Epidermal melanocyte (primary cell): ENCODE results near the gene SH3D19.
"Not testable (repeated sequence)": the region's sequence is repeated elsewhere in the genome, so short reads cannot be mapped to it uniquely, and the experiment has no call there.

Source experiments
- DNase-seq: peaks from one replicate; pipeline ENCODE4 v3.0.0; 2011; ENCODE audit warnings: low spot score; ENCODE audit not compliant: insufficient read length

Gene SH3D19

DNA sequence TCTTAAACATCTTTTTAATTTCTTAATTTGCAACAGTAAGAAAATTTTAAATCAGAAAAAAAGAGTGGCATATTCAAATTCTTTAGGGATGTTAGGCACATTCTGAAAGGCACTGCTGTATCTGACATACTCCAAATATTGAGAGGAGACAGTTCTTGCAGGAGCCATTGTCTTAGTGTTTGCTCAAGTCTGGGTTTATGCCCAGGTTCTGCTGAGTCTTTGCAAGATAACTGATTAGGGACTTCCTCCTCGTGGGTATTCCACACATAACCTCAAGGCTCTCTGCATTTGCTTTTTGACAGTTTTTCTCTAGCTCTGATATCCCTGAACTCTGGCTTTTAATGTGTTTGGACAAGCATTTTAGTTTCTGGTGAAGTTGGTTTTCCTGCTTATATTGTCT lies 173.4 kb downstream of the SH3D19 start:
- DNase-seq = no peak

DNA sequence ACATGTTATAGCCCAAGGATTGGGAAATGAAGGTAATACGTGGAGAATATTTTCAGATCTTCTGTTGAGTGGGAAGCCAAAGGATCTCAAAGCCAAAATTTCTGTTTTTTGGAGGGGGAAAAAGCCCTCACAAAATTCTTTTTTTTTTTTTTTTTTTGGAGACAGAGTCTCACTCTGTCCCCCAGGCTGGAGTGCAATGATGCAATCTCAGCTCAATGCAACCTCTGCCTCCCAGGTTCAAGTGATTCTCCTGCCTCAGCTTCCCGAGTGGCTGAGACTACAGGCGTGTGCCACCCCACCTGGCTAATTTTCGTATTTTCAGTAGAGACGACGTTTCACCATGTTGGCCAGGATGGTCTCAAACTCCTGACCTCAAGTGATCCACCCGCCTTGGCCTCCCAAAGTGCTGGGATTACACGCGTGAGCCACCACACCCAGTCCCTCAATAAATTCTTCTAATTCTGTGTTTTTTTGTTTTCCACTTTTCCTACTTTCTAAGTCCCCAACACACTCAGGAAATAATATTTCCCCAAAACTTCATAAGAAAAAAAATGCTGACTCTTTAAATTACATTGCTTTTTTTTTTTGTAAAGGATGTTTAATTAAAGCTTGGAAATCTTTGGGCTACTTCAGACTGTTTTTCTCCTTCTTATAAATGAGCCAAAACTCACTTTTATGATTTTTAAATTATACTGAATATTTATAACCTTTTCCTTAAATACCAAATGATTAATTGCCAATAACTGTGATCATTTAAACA lies 174.4 kb downstream of the SH3D19 start:
- no peak for DNase-seq

DNA sequence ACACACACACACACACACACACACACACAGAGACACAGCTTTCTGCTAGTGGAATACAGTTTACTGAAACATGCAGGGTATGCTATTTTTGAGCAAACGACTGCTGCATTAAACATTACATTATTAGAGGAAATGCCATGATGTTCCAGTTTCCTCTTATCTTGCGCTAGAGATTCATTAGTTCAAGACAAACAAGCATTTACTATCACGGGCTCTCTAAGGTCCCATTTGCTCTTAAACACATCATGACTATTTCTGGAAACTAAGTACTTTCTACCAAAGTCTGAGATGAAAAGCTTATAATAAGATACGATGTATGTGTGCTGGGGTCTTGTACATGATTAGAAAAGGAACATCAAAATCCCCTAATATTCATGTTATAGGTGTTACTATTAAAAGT lies 177.1 kb downstream of the SH3D19 start:
- no peak for DNase-seq

DNA sequence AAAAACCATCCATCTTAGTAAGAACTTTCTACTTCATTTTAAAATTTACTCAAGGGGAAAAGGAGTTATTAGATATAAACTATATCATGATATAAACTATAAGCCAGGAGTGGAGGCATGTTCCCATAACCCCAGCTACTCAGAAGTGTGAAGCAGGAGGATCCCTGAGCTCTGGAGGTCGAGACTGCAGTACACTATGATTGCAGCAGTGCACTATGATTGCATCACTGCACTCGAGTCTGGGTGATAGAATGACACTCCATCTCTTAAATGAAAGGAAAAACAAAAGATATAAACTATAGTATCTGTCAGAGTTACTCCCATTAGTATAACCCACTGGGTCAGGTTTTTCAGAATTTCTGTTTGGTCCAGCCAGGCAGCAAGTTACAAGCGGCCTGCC lies 178.4 kb downstream of the SH3D19 start:
- DNase-seq = no peak

DNA sequence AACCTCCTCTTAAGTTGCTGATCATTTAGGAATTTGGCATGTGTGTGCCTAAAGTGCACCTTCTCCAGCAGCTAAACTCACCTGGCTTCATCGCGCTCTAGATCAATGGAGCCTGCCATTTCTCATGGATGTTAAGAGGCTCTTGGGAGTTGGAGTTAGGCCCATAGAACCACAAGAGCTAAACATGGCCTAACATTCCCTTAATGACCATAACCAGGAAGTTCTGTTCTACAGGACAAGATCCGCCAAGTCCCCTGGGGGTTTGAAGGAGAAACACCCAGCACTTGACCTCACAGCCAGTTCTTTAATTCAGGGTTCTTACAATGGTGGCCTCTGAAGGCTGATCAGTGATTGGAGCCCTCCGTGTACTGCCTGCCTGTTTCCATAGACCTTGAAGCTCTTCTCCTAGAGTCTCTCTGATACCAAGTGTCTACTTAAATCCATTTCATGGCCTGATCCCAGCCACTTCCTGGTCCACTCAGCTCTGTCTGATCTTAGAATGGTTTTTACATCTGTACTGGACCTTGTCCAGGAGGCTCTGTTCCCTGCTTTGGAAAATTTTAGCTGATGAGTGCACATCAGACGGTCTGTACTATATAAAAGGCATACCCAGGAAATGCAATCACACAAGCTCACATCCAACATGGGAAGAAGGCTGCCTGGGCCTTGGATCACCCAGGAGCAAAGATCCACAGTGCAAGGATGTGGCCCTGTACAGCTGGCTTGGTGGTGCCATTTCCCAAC lies 180.9 kb downstream of the SH3D19 start:
- DNase-seq = no peak

DNA sequence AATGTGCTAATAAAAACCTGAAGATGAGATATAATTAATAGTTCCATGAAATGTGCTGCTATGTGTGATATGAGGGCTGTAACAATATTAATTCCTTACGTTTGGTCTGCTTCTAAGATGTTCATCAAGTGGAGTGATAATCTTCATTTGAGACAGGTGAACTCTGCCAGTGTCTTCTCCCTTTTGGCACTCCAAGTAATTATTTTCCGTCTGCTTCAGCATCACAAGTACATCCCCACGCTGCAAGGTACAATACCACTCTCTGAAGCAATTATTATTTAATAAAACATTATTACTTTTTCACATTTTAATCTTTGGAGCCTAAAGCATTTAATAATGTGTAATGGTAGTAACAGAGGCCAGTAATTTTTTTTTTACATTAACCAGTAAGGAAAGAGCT lies 181.6 kb downstream of the SH3D19 start:
- no peak for DNase-seq

DNA sequence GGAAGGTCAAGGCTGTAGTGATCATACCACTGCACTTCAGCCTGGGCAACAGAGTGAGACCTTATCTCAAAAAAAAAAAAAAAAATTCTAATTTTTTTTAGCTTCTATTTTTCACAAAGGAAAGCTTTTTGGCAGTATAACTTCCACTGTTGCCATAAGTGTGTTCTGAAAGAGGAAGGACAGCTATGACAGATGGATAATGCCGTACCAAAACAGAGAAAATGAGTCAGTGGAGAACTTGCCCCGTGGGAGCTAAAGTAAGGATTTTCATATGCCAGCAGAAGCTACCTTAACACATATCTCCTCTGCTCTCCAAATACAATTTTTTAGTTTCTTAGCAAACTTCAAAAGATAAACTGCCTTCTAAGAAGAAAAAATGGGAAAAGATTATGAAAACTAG lies 182.2 kb downstream of the SH3D19 start:
- no peak for DNase-seq

DNA sequence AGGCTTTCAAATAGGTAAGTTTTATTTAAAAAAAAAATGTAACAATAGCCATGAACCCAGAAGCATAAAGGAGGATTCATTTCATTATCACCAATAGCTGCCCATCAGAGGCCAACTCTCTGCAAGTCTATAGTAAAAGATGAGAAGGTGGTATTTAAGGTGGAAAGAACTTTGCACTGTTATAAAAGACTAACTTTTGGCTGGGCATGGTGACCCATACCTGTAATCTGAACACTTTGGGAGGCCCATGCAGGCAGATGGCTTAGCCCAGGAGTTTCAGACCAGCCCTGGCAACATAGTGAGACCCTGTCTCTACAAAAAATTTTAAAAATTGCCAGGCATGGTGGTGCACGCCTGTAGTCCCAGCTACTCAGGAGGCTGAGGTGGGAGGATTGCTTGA lies 182.6 kb downstream of the SH3D19 start:
- DNase-seq = no peak

DNA sequence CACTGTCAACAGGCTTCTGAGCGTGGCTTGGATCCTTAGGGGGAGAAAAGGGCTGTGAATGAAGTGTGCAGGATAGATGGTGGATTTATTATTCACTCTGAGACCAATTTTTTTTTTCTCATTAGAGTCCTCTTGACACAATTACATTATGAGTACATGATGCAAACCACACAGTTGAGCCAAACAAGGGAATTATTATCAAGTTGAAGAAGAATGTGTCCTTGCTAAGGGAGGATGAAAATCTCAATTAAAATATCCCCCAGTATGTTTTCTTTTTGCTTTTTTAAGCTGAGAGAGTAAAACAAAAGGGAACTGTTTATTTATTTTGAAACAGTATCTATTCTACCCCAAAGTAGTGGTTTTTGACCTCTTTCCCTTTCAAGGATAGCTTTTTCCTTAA lies 185.6 kb downstream of the SH3D19 start:
- no peak for DNase-seq

DNA sequence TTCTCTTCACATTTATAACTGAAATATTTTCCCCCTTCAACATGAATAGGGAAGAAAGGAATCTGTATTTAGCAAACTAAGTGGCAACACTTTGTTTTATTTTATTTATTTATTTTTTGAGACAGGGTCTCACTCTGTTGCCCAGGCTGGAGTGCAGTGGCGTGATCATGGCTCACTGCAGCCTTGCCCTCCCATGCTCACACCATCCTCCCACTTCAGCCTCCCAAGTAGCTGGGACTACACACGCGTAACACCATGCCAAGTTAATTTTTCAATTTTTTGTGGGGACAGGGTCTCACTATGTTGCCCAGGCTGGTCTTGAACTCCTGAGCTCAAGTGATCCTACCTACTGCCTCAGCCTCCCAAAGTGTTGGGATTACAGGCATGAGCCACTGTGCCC lies 189.4 kb downstream of the SH3D19 start:
- not testable (repeated sequence) for DNase-seq

DNA sequence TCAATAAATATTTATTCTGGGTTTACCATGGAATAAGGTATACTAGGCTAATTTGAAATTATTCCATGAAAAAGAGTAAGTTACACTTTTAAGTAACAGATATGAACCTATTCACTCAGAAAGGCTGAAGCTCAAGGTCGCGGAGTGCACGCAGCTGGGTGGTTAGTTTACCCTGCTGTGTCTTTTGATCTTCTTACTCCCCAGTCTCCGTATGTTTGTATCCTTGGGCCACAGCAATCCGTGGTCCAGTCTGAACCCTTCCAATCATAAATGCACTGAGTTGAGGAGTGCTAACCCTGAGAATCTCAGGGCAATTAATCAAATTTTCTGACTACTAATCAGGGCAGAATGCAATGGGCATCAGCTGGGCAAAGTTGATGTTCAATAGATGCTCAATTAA lies 192.1 kb downstream of the SH3D19 start:
- no peak for DNase-seq

DNA sequence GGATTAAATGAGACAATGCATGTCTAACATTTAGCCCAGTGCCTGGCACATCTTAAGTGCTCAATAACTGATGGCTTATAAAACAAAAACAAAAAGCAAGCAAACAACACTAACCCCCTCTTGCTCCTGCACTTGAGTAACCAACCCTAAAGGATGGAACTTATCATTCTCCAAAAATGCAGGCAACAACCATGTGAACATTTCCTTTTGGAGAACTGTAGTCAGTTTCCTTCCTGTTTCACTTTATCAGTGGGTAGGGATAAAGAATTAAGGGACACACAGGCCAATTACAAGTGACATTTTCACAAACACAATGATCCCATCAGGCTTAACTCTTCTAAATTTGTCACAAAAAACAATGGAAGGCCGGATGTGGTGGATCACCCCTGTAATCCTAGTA lies 195.6 kb downstream of the SH3D19 start:
- DNase-seq = no peak

DNA sequence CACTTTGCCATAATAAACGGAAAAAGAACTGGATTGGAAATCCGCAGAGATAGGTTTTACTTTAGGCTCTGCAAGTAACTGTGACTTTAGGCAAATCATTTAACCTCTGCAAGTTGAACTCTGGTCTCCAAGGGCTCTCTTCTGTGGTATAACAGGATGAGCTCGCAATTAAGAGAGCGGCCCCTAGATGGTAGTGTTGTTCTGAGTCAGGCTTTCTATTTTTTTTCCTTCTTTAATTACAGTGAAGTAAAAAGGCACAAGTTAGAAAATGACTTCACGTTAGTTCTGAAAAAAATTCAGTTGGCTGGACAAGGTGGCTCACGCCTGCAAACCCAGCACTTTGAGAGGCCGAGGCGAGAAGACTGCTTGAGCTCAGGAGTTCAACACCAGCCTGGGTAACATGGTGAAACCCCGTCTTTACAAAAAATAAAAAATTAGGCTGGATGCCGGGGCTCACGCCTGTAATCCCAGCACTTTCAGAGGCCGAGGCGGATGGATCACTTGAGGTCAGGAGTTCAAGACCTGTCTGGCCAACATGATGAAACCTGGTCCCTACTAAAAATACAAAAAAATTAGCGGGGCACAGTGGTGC lies 207.9 kb downstream of the SH3D19 start:
- DNase-seq = peak; percentile 55

DNA sequence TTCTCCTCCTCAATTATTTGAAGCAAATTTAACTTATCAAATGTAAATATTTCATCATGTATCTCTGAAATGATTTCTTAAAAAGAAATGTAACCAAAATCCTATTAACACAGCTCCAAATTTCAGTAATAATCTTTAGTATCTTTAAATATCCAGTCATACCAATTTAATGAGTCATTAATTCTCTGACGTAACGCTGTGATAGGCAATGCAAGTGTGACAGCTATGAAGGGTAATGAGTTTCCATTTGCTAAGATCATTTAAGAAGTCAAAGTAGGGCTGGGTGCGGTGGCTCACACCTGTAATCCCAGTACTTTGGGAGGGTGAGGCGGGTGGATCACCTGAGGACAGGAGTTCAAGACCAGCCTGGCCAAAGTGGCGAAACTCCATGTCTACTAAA lies 210.4 kb downstream of the SH3D19 start:
- DNase-seq = no peak

DNA sequence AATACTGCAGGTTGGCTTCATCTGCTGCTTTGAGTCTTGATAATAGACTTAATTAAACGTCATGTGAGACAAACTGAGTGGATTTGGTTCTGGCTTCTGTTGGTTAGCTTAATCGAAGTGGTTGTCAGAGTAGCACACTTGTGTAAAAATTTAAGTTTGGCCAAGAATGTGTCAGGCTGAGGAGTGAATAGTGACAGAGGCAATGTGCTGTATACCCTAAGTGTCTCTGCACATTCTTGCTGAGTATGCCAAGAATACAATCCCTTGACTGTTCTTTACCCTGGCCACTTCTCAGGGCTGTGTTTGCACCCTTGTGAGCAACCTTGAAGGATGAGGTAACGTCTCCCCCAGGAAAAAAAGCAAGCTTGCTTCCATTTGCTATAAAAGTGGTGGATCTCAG lies 211.1 kb downstream of the SH3D19 start:
- DNase-seq = no peak

DNA sequence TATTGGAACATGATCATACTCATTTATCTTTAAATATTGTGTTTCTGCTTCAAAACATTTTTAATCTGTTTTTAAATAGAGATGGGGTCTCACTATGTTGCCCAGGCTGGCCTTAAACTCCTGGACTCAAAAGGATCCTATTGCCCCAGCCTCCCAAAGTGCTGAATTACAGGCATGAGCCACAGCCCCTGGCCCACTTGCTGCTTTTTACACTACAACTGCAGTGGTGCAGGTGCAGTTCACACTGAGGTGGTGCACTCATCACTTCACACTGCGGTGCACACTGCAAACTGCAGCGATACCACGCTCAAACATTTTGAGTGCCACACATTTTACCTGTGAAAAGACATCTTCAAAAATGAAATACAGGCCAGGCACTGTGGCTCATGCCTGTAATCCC lies 215.2 kb downstream of the SH3D19 start:
- no peak for DNase-seq

DNA sequence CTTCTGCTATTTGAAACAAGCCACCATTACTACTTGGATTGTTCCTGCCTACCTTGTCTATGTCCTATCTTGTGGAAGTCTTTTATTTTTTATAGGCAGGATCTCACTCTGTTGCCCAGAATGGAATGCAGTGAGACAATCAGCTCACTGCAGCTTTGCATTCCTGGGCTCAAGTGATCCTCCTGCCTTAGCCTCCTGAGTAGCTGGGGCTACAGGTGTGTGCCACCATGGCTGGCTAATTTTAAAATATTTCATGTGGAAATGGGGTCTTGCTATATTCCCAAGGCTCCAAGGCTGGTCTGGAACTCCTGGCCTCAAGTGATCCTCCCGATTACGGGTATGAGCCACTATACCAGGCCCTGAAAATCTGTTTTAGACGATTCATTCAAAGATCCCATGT lies 218.3 kb downstream of the SH3D19 start:
- no peak for DNase-seq

DNA sequence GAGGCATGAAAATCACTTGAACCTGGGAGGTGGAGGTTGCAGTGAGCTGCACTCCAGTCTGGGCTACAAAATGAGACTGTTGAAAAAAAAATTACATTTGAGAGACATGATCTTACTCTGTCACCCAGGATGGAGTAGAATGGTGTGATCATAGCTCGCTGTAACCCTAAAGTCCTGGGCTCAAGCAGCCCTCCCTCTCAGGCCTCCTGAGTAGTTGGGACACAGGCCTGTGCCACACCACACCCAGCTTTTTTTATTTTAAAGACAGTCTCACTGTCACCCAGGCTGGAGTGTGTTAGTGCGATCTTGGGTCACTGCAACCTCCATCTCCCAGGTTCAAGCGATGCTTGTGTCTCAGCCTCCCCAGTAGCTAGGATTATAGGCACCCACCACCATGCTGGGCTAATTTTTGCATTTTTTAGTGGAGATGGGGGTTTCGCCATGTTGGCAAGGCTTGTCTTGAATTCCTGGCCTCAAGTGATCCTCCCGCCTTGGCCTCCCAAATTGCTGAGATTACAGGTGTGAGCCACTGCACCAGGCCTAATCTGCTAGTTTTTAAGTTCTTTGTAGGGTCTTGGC lies 219.9 kb downstream of the SH3D19 start:
- no peak for DNase-seq

DNA sequence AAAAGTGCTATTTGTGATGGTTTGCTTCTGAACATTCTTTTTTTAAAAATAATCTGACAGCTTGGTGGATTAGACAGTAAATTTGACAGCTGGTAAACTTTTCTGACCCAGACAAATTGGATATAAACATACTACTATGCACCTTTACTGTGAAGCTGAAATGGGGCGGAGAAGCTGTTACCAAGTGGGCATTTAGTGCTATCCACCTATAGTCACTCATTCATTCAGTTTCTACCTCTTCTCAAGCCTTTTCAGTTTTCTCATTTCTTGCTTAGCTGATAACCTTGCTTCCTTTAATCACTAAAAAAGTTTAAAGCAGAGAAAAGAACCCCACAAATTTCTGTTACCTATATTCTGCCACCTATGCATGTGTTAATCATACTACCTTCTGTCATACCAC lies 220.8 kb downstream of the SH3D19 start:
- DNase-seq = no peak

DNA sequence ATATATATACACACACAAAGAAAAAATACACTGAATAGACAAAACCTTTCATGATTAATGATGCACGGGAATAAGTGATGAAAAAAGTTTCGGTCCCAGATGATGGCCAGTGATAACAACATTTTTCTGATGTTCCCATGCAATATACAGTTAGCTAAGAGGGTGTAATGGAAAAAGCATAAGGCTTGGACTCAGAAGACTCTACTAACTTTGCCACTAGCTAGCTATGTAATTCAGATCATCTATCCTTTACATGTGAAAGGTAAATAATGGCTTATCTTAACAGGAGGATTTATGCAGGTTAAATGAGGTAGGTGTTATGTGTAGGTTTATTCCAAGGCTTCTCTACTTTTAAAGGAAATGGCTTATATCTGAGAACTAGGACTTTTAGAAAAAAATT lies 221.6 kb downstream of the SH3D19 start:
- no peak for DNase-seq

DNA sequence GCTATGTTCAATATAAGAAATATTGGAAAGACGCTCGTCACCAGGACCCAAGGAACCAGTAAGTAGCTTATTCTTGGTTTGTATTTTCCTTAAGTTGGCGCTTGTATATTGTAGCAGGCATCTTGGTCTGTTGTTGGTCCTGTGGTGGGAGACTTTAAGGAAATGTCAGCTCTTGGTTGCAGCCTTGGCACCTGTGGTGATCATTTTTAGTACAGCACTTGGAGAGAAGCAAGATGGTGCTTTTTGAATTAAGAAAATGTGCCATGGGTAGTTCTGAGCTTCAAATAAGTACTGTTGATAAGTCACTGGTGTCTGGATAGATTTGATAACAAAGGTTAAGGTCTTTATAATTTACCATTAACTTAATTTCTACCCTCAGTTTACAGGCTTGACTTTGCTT lies 224.9 kb downstream of the SH3D19 start:
- no peak for DNase-seq

DNA sequence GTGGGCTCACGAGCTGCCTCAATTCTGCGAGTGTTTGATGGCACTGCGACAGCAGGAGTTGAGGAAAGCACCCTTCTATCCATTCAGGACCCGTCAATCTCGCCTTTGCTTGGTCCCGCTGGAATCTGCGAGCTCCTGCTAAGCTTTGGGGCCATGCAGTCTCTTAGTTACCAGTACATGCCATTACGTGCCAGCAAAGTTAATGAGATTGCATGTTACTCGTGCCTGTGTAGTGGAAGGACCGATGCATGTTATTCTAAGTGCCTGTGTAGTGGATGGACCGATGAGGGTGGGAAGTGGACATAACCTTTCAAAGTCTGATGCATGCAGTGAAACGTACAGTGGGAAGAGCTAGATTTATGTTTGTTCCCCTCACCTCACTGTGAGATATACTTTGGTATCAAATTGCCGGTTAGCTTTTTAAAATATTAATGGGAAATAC lies 225.4 kb downstream of the SH3D19 start:
- no peak for DNase-seq
